H1 (cell line): ENCODE results near the gene EPHA2. TPM values are rescaled to one million over a fixed set of nuclear protein-coding genes. Genes with fewer than 3 reads are reported as not detected.

ENCODE experiments used
- ASH2L ChIP-seq: fragments of 200-600, 300-600 bp; sonication (generic); IDR thresholded peaks from one replicate; pipeline ENCODE4 v1.7.1; 2017; ENCODE audit warnings: low read length
- BRCA1 ChIP-seq: IDR thresholded peaks from 2 replicates; pipeline ENCODE4 v1.6.1; 2012; ENCODE audit warnings: low read depth, low read length, improper control_type of control experiment
- CHD2 ChIP-seq: IDR thresholded peaks from 2 replicates; pipeline ENCODE4 v1.6.1; 2012; ENCODE audit warnings: low read length, improper control_type of control experiment
- EP300 ChIP-seq, 2 experiments: IDR thresholded peaks; 1 replicate in 1 of 2; 2 replicates in 1 of 2; pipeline ENCODE4 v1.6.1; 2011 to 2012; ENCODE audit warnings: low read depth in 2 of 2, low read length in 2 of 2, mild to moderate bottlenecking in 2 of 2, borderline replicate concordance in 1 of 2, inconsistent platforms in 1 of 2, moderate library complexity in 1 of 2
- HDAC2 ChIP-seq, 2 experiments: fragments of 300-600 bp in 1 of 2; sonication (generic) in 1 of 2; IDR thresholded peaks; 2 replicates each; pipeline ENCODE4 v1.6.1; 2011 to 2012; ENCODE audit warnings: low read depth in 2 of 2, low read length in 2 of 2, mild to moderate bottlenecking in 2 of 2, moderate library complexity in 2 of 2, borderline replicate concordance in 1 of 2, inconsistent platforms in 1 of 2
- HDAC6 ChIP-seq: IDR thresholded peaks from one replicate; pipeline ENCODE4 v1.7.1; 2012; ENCODE audit warnings: low read depth, mild to moderate bottlenecking, inconsistent platforms, low read length, moderate library complexity
- RNF2 ChIP-seq: fragments of 200-900, 300-1000 bp; sonication (generic); IDR thresholded peaks from 2 replicates; pipeline ENCODE4 v1.7.1; 2016; ENCODE audit warnings: borderline replicate concordance, low read depth, mild to moderate bottlenecking, antibody characterized with exemption, low read length; ENCODE audit not compliant: poor library complexity, severe bottlenecking; ENCODE audit errors: missing control alignments
- SIRT6 ChIP-seq: IDR thresholded peaks from one replicate; pipeline ENCODE4 v1.7.1; 2012; ENCODE audit warnings: low read length, inconsistent platforms
- SP1 ChIP-seq: IDR thresholded peaks from 2 replicates; pipeline ENCODE4 v1.6.1; 2011; ENCODE audit warnings: low read depth, low read length
- TAF1 ChIP-seq: IDR thresholded peaks from 2 replicates; pipeline ENCODE4 v1.6.1; 2011; ENCODE audit warnings: mild to moderate bottlenecking, low read depth, low read length
- polyA plus RNA-seq, 7 experiments: library from polyadenylated mRNA; depleted of rRNA in 3 of 7; stranded (reverse) in 5 of 7; unstranded in 2 of 7; fragments of >200 nt in 5 of 7; fragments of 200-250 nt in 2 of 7; gene quantifications; 1 replicate in 5 of 7; 2 replicates in 1 of 7; 4 replicates in 1 of 7; pipeline versions ENCODE4 v1.2.1 to v1.2.3, GENCODE V29; 2011 to 2013; ENCODE audit warnings: missing spikeins in 2 of 7, mixed read lengths in 2 of 7
- total RNA-seq: library from RNA; stranded (reverse); fragmentation: NEBNext Ultra II Directional; extraction: Animal tissue kit (Norgen Biotek cat#: 25700); gene quantifications from 2 replicates; pipeline ENCODE4 v1.2.1, GENCODE V29; 2021

EPHA2 gene
- total and polyA plus RNA-seq, 2 of the 8 experiments (the other 6 are each of a cell fraction or from before 2014, with no cell fraction given), result 26.8 to 33.6 TPM

DNA sequence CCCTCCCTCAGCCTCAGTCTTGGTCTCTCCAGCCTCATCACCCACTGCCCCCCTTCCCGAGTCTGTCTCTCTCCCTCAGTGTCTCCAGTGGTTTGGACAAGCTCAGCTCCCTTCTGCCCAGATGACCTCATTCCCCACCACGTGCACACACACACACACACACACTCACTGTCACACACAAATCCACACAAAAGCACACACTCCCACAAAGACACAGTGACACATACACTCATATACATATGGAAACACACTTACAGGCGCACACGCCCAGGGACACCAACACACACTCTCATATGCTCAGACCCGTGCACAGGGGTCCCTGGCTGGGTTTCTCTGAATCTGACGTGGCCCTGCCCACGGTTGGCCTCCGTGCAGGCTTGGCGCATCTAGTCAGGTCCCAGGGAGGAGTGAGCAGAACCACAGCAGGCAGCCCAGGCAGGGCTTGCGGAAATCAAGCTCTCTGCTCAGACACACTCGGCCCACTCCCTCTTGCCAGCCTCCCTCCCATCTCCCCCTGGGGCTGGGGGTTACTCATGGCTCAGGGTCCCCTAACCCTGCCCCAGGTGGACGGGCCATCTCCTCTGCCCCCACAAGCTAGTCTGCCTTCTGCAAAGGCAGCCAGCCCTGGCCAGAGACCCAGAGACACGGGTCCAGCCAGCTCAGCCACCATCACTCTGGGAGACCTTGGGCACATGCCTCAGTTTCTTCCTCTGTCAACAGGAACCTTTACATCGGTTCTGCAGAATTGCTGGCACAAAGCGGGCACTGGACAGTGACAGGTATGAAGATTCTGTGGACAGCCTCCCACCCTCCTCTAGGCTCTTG is 43.9 kb downstream of the EPHA2 start (continued):
- TF ChIP-seq HDAC6 (no peak), BRCA1 (no peak), TAF1 (no peak), EP300 (IDR thresholded peaks at IDR 0.05; ENCODE audit: borderline replicate concordance in 1 of 2, low read depth in 2 of 2, low read length in 2 of 2) (no peak), CHD2 (no peak), RNF2 (no peak), SIRT6 (no peak), ASH2L (no peak), SP1 (no peak), HDAC2 (IDR thresholded peaks at IDR 0.05; ENCODE audit: borderline replicate concordance in 1 of 2, low read depth in 2 of 2, low read length in 2 of 2) (no peak)
